SKM-1 (cell line): ENCODE results near the gene TMEM130.
"Not testable (repeated sequence)": the region's sequence is repeated elsewhere in the genome, so short reads cannot be mapped to it uniquely, and the experiment has no call there.

ENCODE experiments used
- DNase-seq: peaks from one replicate; lab custom pipeline; 2025; ENCODE audit not compliant: unreplicated experiment; lab: John Stamatoyannopoulos, UW

TMEM130 gene

DNA sequence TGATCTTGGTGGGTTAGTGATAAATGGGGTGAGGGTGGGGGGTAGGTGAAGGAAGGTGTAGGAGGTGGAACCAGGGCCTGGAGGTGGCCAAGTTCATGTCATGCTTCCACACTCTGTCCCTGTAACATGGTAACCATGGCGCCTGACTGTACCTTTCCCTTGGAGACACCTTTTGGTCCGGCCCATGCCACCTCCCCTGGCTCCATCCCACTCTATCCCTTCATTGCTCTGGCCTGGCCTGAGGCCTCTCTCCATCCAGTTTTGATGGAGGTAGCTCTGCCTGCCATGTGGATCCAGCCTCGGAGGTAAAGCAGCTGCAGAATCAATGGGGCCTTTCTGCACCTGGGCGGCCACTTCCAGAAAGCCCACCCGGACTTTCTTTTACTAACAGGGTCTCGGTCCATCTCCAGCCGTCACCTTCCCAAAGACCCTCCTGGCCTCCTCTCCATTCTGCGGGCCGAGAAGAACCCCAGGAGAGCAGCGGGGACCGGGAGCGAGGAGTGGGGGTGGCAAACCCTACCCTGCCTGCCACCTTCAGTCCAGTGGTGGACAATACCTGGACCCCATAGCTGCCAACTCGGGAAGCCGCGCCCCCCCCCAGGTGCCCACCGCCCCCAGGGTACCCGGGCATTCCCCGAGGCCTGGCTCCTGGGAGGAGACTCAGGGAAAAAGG, 8.0 kb upstream of the TMEM130 start:
- DNase-seq = no peak

DNA sequence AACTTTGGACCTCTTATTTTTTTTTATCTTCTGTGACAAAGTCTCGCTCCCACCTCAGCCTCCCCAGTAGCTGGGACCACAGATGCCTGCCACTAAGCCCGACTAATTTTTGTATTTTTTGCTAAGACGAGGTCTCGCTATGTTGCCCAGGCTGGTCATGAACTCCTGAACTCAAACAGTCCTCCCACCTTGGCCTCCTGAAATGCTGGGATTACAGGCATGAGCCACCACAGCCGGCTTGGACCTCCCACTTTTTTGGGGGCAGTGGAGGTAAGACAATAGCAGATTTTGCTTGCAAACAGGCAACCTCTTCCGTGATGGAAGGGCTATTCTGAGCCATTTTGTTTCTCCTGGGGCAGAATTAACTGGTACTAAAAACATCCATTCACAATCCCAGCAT, 7.3 kb upstream of the TMEM130 start:
- no peak for DNase-seq

DNA sequence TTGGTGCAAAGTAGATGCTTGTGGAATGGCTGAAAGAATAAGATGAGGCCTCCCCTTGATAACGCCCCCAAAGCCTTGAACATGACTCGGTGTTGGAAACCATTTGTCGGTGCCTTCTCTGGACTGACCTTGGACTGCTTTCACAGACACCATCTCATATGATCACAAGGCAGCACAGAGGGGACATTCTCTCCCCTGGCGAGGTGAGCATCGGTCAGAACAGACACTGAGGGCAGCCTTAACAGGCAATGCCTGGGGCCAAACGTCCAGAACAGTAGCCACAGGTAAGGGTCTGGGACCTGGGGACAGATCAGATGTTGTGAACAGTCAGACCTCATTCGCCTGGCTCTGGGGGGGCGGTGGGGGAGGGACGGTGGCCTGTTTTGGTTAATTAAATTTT, 5.7 kb upstream of the TMEM130 start:
- DNase-seq = no peak

DNA sequence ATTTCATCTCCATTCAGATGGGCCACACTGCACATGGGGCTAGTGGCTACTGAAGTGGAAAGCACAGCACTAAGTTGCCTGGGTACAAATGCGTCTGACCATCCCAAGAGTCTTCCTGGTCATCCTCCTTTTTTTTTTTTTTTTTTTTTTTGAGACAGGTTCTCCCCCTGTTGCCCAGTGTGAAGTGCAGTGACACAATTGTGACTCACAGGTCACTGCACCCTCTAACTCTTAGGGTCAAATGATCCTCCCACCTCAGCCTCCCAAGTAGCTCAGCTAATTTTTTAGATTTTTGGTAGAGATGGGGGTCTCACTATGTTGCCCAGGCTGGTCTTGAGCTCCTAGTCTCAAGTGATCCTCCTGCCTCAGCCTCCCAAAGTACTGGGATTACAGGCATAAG, 5.1 kb upstream of the TMEM130 start:
- no peak for DNase-seq

DNA sequence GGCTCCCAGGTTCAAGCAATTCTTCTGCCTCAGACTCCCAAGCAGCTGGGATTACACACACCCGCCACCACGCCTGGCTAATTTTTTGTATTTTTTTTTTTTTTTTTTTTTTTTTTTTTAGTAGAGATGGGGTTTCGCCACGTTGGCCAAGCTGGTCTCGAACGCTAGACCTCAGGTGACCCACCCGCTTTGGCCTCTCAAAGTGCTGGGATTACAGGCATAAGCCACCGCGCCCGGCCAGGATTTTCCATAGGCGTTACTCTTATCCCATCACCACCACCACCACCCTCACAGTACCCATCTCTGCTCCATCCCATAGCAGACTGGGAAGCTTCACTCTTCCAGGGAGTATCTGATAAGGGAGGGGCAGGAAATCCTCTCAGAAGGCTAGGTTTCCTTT, 3.8 kb upstream of the TMEM130 start:
- DNase-seq = not testable (repeated sequence)

DNA sequence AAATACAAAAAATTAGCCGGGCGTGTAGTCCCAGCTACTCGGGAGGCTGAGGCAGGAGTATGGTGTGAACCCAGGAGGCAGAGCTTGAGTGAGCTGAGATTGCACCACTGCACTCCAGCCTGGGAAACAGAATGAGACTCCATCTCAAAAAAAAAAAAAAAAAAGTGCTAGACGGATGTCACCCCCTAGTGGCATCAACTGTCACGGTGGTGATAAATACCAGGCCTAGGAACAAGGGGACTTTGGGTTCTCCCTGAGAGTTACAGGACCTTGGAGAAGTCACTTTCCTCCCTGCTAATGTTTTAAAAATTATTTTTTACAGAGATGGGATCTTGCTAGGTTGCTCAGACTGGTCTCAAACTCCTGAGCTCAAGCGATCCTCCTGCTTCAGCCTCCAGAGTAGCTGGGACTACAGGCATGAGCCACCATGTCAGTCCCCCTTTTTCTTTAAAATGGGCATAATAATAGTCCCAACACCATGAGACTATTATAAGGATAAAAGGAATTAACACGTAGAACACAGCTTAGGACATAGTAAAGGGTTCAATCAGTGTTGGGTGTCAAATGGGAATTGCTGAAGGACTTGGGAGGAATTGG, 2.6 kb upstream of the TMEM130 start:
- DNase-seq = no peak

DNA sequence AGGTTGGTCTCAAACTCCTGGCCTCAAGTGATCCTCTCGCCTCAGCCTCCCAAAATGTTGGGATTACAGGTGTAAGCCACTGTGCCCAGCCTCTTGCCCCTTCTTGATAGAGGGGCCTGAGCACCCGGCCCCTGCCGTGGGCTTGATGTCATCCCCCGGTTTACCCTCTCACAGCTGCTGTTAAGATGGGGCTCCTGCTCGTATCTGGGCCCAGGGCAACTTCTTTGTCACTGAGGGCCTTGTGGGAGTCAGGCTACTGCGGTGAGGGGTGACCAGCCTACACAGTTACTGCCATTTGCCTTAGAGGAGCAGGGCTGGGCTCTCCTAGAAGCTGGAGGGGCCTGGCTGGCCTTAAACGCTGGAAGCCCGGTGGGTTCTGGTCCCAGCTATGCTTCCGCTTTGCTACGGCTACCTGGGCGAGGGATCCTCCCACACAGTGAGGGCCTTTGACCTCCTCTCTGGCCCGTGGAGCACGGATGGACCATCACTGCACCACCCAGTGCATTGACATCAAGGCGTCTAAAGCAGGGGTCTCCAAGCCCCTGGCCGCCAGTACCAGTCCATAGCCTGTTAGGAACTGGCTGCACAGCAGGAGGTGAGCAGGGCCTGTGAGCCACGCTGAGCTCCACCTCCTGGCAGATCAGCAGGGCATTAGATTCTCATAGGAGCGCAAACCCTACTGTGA, 1.1 kb upstream of the TMEM130 start:
- DNase-seq = no peak

DNA sequence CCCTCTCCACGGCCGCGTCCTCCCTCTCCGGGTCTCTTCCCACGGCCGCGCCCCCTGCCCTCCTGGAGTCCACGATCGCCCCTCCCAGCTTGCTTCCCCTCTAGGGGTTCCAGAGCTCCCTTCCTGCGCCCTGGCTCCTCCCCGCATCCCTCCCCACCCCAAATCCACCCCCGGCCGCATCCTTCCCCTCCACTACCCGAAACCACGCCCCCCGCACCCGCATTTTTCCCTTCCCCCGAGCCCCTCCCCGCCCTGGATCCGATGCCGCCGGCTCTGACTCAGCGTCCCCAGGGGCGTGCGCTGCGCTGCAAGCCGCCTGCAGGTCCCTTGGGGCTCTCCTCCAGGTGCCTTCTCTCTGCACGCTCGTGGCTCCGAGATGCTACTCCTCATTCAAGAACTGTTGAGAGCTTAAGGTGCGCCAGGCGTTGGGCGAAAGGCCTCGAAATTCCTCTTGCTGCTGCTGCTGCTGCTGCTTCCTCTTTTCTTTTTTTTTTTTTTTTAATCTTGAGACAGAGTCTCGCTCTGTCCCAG, 372 bp upstream of the TMEM130 start:
- DNase-seq = no peak

DNA sequence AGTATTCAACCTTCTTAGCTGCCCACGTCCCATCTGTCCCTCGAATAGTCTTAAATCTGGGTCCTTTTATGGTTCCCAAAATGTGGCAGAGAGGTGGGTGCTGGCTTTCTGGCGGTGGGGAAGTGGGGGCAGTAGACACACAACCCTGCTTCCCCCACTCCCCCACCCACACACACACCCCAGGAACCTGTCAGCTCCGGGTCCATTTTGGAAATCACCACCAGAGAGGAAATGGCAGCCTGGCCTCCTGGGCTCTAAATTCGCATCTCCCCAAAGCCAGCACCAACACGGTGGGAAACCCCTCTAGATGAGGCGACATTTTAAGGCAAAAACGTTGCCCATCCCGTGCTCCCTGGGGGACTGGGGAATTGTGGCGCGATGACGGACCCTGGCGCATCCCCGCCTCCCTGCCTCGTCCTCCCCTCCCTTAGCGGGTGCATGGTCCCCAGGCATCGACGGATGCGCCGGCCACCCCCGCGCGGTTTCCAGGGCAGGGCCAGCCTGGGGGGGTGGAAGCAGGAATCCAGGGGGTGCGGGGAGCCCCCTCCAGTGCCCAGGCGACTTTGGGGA, 702 bp downstream of the TMEM130 start:
- no peak for DNase-seq

DNA sequence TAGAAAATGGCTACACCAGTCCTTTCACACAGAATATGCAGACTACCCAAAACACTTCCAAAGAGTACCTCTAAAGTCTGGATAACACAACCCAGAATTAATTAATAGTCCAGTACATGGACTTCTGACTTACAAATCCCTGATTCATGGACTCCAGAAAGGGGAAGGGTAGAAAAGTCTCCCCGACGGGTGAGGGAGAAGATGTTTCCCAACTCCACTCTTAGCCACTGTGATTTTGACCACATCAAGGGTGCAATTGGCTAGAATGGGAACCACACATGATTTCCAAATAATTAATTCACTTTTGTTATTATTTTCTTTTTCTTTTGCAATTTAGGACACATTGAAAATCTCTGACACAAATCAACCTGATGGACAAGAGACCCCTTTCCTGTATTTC, 1.4 kb downstream of the TMEM130 start:
- no peak for DNase-seq

DNA sequence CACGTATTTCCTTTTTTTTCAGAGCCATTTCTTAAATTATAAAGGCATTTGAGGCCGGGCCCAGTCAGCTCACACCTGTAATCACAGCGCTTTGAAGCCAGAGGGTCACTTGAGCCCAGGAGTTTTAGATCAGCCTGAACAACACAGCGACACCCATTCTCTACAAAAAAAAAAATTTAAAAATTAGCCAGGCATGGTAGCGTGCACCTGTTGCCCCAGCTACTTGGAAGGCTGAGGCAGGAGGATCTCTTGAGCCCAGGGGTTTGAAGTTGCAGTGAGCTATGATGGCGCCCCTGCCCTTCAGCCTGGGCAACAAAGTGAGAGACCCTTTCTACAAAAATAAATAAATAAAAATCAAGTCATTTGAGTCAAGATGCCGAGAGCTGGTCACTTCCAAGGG, 3.0 kb downstream of the TMEM130 start:
- no peak for DNase-seq

DNA sequence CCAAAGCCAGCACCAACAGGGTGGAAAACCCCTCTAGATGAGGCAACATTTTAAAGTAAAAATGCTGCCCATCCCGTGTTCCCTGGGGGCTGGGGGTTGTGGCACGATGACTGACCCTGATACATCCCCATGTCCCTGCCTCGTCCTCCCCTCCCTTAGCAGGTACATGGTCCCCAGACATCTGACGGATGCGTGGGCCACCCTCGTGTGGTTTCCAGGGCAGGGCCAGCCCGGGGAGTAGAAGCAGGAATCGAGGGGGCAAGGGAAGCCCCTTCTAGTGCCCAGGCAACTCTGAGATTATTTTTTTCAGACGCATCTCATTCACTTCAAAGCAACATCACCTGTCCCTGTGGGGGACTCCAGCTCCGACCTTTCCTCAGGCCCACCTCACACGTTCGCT, 3.5 kb downstream of the TMEM130 start:
- DNase-seq = no peak

DNA sequence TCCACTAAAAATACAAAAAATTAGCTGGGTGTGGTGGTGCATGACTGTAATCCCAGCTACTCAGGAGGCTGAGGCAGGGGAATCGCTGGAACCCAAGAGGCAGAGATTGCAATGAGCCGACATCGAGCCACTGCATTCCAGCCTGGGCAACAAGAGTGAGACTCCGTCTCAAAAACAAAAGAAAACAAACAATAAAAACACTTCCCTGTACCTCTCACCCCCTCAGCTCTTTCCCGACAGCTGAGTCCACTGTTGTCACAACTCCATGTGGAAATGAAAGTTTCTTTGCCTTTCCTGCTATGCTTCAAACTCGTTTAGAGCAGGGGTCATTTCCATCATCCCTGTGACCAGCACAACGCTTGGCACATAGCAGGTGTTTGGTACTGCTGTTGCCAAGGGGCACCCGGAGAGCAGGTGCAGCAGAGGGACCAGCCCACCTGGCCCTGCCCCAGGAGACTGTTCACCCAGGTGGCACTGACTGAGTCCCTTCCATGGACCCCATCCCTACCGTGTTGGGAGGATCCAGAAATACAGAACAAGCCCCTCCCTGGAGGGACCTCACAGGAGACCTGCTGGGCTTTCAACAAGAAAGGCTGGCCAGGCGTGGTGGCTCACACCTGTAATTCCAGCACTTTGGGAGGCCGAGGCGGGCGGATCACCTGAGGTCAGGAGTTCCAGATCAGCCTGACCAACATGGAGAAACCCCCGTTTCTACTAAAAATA, 4.9 kb downstream of the TMEM130 start:
- no peak for DNase-seq

DNA sequence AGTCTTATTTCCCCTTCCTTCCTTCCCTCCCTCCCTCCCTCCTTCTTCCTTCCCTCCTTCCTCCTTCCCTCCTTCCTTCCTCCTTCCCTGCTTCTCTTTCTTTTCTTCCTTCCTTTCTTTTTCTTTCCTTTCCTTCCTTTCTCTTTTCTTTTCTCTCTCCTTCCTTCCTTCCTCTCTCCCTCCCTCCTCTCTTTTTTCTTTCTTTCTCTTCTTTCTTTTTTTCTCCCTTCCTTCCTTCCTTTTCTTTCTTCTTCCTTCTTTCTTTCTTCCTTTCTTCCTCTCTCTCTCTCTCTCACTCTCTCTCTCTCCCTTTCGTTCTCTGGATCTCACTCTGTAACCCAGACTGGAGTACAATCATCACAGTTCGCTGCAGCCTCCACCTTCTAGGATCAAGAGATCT, 6.2 kb downstream of the TMEM130 start:
- no peak for DNase-seq

DNA sequence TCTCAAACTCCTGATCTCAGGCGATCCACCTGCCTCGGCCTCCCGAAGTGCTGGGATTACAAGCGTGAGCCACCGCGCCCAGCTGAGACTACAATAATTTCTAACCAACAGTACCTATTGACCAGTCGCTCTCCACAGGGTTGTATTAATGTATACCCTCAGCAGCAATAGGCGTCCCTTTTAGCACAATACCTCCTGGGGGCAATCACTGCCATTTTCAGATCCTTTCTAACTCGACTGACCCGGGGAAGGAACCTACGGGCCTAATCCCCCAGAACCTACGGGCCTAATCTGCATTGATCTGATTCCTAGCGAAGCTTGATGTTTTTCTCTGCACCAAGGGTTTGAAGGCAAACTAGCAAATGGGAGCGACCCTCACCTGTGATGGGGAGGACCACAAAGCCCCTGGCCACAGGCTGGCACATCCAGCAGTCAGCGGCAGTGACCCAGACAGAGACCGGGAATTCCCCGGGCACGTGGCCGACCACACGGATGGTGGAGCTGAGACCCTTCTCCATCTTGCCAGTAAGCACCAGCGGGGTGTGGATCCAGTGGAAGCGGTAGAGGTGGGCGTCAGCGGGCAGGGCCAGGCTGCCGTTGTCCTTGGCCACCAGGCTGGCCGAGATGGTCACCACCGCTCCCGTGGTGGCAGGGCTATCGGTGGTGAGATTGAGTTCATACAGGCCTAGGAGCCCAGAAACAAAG, 6.9 kb downstream of the TMEM130 start:
- DNase-seq = no peak

DNA sequence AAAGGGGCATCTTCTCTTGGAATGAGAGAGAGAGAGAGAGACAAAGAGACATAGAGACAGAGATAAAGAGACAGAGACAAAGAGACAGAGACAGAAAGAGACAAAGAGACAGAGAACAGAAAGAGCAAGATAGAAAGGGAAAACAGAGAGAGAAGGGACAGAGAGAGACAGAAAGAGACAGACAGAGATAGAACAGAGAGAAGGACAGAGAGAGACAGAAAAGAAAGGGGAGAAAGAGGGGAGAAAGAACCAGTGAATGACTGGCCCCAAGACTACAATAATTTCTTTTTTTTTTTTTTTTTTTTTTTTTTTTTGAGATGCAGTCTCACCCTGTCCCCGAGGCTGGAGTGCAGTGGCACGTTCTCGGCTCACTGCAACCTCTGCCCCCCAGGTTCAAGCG, 7.6 kb downstream of the TMEM130 start:
- no peak for DNase-seq

DNA sequence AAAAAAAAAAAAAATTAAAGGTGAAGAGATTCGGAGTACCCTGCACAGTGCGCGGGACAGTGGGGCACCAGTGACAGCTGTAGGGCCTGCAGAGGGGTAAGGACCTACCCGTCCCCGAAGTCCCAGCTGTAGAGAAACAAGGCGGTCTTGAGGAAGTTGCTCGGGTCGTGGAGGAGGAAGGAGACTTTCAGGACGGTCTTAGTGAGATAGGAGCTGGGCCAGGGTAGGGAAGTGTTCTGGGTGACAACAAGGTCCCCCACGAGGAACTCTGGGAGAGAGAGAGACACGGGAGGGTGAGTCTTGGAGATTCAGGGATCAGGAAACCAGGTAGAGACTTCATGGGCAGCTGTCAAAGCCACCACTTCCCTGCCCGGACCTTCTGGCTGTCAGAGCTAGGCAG, 9.7 kb downstream of the TMEM130 start:
- DNase-seq = no peak

DNA sequence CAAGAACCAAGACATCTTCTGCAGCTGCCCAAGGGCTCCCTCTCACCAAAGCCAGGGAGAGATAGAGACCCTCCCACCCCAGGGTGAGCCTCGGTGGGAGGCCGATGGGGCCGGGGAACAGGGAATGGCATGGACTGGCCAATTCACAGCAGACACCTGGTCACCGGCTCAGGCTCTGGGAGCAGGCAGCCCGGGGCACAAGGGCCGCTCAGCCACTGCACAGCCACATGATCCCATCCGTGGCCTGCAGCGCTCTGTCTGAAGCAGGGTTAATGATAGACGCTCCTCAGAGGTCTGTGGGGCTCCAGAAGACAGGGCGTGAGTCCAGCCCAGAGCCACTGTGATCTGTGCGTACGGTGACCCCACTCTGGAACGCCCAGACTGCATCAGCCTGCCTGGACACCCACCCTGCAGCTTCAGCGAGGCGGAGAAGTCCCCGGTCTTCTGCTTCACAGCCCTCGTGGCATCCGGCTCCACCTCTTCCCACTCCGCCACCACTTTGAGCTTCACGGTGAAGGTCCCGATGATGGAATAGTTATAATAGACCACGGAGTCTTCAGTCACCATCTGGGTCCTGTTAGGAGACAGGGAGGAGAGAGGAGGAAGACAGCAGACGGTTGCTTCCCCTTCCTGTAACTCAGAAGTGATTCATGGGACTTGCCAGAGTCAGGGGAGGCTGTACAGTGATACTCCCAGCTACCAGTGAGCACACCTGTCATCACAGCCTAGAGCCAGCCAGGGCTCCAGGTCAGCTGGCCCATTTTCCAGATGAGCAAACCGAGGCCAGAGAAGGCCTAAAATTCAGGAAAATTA, 14.0 kb downstream of the TMEM130 start:
- DNase-seq = no peak

DNA sequence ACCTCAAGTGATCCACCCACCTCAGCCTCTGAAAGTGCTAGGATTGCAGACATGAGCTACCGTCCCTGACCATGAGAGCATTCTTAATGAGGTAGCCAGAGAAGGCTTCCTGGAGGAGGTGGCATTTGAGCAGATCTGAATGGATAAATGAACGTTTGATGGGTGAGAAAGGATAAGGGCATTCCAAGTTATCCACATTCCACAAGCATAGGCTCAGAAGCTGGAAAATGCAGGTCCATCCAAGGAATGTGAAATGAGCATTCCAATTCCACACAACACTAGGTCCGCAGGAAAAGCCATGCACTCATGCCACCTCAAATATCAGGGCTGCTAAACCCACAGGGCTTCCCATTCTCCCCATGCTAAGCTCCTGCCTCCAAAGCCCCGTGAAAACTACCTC, 17.0 kb downstream of the TMEM130 start:
- no peak for DNase-seq

DNA sequence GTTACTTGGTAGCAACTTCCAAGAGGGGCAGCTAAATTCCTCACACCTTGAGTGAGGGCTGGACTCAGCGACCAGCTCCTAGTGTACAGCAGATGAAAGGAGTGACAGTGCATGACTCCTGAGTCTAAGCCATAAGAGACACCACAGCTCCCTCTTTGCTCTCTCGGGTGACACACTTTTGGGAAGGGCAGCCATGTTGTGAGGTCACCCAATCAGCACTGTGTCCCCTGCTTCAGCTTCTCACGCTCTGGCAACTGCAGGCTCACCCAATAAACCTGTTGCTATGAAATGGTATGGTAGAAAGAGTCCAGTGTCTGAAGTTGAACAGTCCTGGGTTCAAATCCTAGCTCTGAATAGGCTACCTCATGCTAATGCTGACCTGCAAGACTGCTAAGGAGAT, 20.9 kb downstream of the TMEM130 start:
- no peak for DNase-seq
